Neural cell (in vitro differentiated cells): ENCODE data around the gene RBP4. TPM values are rescaled to one million over a fixed set of nuclear protein-coding genes. Genes with fewer than 3 reads are reported as not detected.

Experiments used
- H2AFZ ChIP-seq: fragments of 200-600, 300-800 bp; sonication (generic), shearing (Covaris generic); 2 replicates; pipeline ENCODE4 v1.6.0; 2014; ENCODE audit warnings: low read depth, mild to moderate bottlenecking, antibody characterized with exemption, low read length, moderate library complexity
- H3F3A ChIP-seq: fragments of 200-600 bp; shearing (Covaris generic); 2 replicates; pipeline ENCODE4 v1.6.1; 2016; ENCODE audit warnings: mild to moderate bottlenecking, moderate library complexity, mixed read lengths, antibody characterized with exemption, low read length; ENCODE audit not compliant: insufficient read depth, poor library complexity, severe bottlenecking
- H3K27ac ChIP-seq: fragments of 200-600, 300-800 bp; sonication (generic), shearing (Covaris generic); 2 replicates; pipeline ENCODE4 v1.5.1; 2014; ENCODE audit warnings: mild to moderate bottlenecking, low read length, moderate library complexity
- H3K27me3 ChIP-seq: fragments of 300-800, 200-600 bp; sonication (generic), shearing (Covaris generic); 2 replicates; pipeline ENCODE4 v1.6.0; 2014; ENCODE audit warnings: mild to moderate bottlenecking, low read depth, low read length, moderate library complexity; ENCODE audit not compliant: insufficient read depth
- H3K36me3 ChIP-seq: fragments of 300-800, 200-600 bp; sonication (generic), shearing (Covaris generic); 2 replicates; pipeline ENCODE4 v1.5.1; 2014; ENCODE audit warnings: mild to moderate bottlenecking, antibody characterized with exemption, low read length, moderate library complexity; ENCODE audit not compliant: insufficient read depth
- H3K4me2 ChIP-seq: fragments of 300-800, 200-600 bp; sonication (generic), shearing (Covaris generic); 2 replicates; pipeline ENCODE4 v1.6.0; 2014; ENCODE audit warnings: mild to moderate bottlenecking, low read length
- H3K4me3 ChIP-seq: fragments of 300-800, 200-600 bp; sonication (generic), shearing (Covaris generic); 2 replicates; pipeline ENCODE4 v1.5.1; 2014; ENCODE audit warnings: mild to moderate bottlenecking, low read length, moderate library complexity
- H3K79me2 ChIP-seq: fragments of 200-600 bp; shearing (Covaris generic); replicated peaks from 2 replicates; pipeline ENCODE4 v1.6.0; 2014; ENCODE audit warnings: mild to moderate bottlenecking, low read length, moderate library complexity; ENCODE audit not compliant: insufficient read depth
- H3K9ac ChIP-seq: fragments of 300-800, 200-600 bp; sonication (generic), shearing (Covaris generic); 2 replicates; pipeline ENCODE4 v1.6.1; 2016; ENCODE audit warnings: mild to moderate bottlenecking, low read length, mixed read lengths
- H3K9me2 ChIP-seq: fragments of 200-600 bp; shearing (Covaris generic); 2 replicates; pipeline ENCODE4 v1.6.1; 2016; ENCODE audit warnings: mild to moderate bottlenecking, low read length, mixed read lengths; ENCODE audit not compliant: insufficient read depth
- H3K9me3 ChIP-seq: fragments of 200-600, 300-800 bp; sonication (generic), shearing (Covaris generic); 2 replicates; pipeline ENCODE4 v1.6.1; 2016; ENCODE audit warnings: mild to moderate bottlenecking, mixed run types, low read length, moderate library complexity, mixed read lengths
- H4K20me1 ChIP-seq: fragments of 200-600 bp; shearing (Covaris generic); 2 replicates; pipeline ENCODE4 v1.6.1; 2016; ENCODE audit warnings: mild to moderate bottlenecking, mixed run types; ENCODE audit not compliant: insufficient read depth
- CTCF ChIP-seq: fragments of 450-650 bp; IDR thresholded peaks from 2 replicates; pipeline ENCODE4 v1.5.1; 2014; ENCODE audit warnings: antibody characterized with exemption, mild to moderate bottlenecking, moderate library complexity; ENCODE audit not compliant: poor library complexity, severe bottlenecking
- EP300 ChIP-seq: fragments of 450-650 bp; conservative IDR thresholded peaks from 2 replicates; pipeline ENCODE4 v1.6.1; 2014; ENCODE audit warnings: antibody characterized with exemption, mild to moderate bottlenecking, moderate library complexity; ENCODE audit not compliant: poor library complexity, severe bottlenecking
- EZH2 ChIP-seq: fragments of 200-600, 300-800 bp; shearing (Covaris generic), sonication (generic); IDR thresholded peaks from 2 replicates; pipeline ENCODE4 v1.6.1; 2014; ENCODE audit warnings: antibody characterized with exemption, low read length, borderline replicate concordance, mild to moderate bottlenecking; ENCODE audit not compliant: insufficient read depth, poor library complexity, severe bottlenecking
- MXI1 ChIP-seq: fragments of 450-650 bp; conservative IDR thresholded peaks from 2 replicates; pipeline ENCODE4 v1.6.1; 2014; ENCODE audit warnings: antibody characterized with exemption, mild to moderate bottlenecking; ENCODE audit not compliant: poor library complexity, severe bottlenecking
- POLR2AphosphoS5 ChIP-seq: IDR thresholded peaks from 2 replicates; pipeline ENCODE4 v1.6.1; 2012
- RAD21 ChIP-seq: fragments of 450-650 bp; conservative IDR thresholded peaks from 2 replicates; pipeline ENCODE4 v1.6.1; 2014; ENCODE audit warnings: antibody characterized with exemption, mild to moderate bottlenecking, moderate library complexity
- REST ChIP-seq: IDR thresholded peaks from 2 replicates; pipeline ENCODE4 v1.6.1; 2012; ENCODE audit warnings: borderline replicate concordance
- SMC3 ChIP-seq: fragments of 450-650 bp; conservative IDR thresholded peaks from 2 replicates; pipeline ENCODE4 v1.6.1; 2014; ENCODE audit warnings: antibody characterized with exemption, mild to moderate bottlenecking, moderate library complexity; ENCODE audit not compliant: poor library complexity
- TAF1 ChIP-seq: IDR thresholded peaks from 2 replicates; pipeline ENCODE4 v1.6.1; 2012; ENCODE audit warnings: low read depth
- polyA plus RNA-seq: library from polyadenylated mRNA; depleted of rRNA; stranded (reverse); fragments of >200 nt; gene quantifications from 2 replicates; pipeline ENCODE4 v1.2.3, GENCODE V29; 2014

RBP4 gene
- polyA plus RNA-seq, 1 donor from 2014 or later: 0.73 TPM

- Histone ChIP-seq H3K36me3 (no peaks in the 10 kb centered on the region), H3K9me3 (no peaks in the 10 kb centered on the region), H3K4me3 (no peak overlapping the region), H4K20me1 (no peaks in the 10 kb centered on the region), H3F3A (no peaks in the 10 kb centered on the region), H3K27me3 (no peaks in the 10 kb centered on the region), H3K9me2 (no peaks in the 10 kb centered on the region), H3K27ac (no peak overlapping the region), H3K4me2 (no peak overlapping the region), H2AFZ (no peak overlapping the region), H3K79me2 (no peaks in the 10 kb centered on the region), H3K9ac (no peak overlapping the region)
- no peak for TF ChIP-seq RAD21
- TF ChIP-seq CTCF: no peak
- no peak for TF ChIP-seq TAF1
- no peak for TF ChIP-seq POLR2AphosphoS5
- no peak for TF ChIP-seq MXI1
- TF ChIP-seq REST: no peak
- no peak for TF ChIP-seq SMC3
- TF ChIP-seq EZH2: no peak
- no peak for TF ChIP-seq EP300
Measured at GRCh38 chr10:93620925-93621324, 19.9 kb upstream of the RBP4 start.

- H3K27ac ChIP-seq: no peak overlapping the region
- H3K4me2 ChIP-seq: no peak overlapping the region
- H3K36me3 ChIP-seq: no peaks in the 10 kb centered on the region
- no peaks in the 10 kb centered on the region for H3K9me2 ChIP-seq
- H2AFZ ChIP-seq: no peak overlapping the region
- TF ChIP-seq RAD21: no peak
- TF ChIP-seq MXI1: no peak
- TF ChIP-seq CTCF: no peak
- no peak for TF ChIP-seq EP300
- TF ChIP-seq TAF1: no peak
- TF ChIP-seq EZH2: no peak
- no peak for TF ChIP-seq POLR2AphosphoS5
- TF ChIP-seq REST: no peak
- TF ChIP-seq SMC3: no peak
- H3K9ac ChIP-seq: no peak overlapping the region
- H4K20me1 ChIP-seq: no peaks in the 10 kb centered on the region
- no peak overlapping the region for H3K4me3 ChIP-seq
- no peaks in the 10 kb centered on the region for H3K9me3 ChIP-seq
- no peaks in the 10 kb centered on the region for H3F3A ChIP-seq
- no peaks in the 10 kb centered on the region for H3K27me3 ChIP-seq
- H3K79me2 ChIP-seq: no peaks in the 10 kb centered on the region
Measured at GRCh38 chr10:93615576-93616235, 14.7 kb upstream of the RBP4 start.
